Fibroblast of lung (primary cell): ENCODE measurements around the gene TMEM183A.

ENCODE experiments used
- CTCF ChIP-seq, 2 donors: IDR thresholded peaks in 1 of 2; conservative IDR thresholded peaks in 1 of 2; 1 replicate in 1 of 2; 2 replicates in 1 of 2; pipeline ENCODE4 v1.5.1; 2011 to 2012; ENCODE audit warnings: low read length in 2 of 2, control low read depth in 1 of 2, inconsistent platforms in 1 of 2, low read depth in 1 of 2, mild to moderate bottlenecking in 1 of 2
- EZH2 ChIP-seq: IDR thresholded peaks from 2 replicates; pipeline ENCODE4 v1.5.1; 2012; ENCODE audit warnings: low read length, control low read depth, mild to moderate bottlenecking; ENCODE audit errors: missing control alignments

DNA sequence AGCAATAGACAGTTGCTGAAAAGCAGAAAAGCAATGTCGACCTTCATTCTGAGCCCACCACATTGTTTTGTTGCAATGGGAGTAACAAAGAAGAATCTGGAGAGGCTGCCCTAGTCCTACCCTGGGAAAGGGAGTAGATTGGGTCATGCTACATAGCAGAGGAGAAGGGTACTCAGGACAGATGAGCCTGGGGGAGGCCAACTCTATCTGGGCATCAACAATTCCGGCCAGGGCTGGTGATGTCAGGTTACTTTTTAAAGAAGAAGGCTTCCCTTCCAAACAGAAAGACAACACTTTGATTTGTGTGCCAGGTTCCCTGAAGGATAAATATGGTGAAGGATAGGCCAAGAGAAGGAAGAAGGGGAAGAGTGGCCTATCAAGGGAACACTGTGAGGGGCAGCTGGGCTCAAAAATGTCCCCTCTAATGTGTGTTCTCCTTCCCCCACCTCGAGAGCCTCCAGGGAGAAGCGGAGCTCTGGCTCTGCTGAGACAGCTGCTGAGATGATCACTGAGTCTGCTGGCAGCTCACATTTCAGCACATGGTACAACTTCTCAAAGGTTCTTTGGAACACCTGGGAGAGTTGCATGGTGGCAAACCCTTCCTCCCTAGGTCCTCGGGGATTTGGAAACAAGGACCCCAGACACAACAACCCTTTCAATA lies 45.8 kb upstream of the TMEM183A start:
- TF ChIP-seq CTCF (conservative IDR thresholded peaks at IDR 0.05 in 1 of 2, IDR thresholded peaks at IDR 0.05 in 1 of 2; ENCODE audit: low read depth in 1 of 2, low read length in 2 of 2) (no peak), EZH2 (no peak)
